ENCODE results near the gene SMIM41. TPM values are rescaled to one million over a fixed set of nuclear protein-coding genes. Genes with fewer than 3 reads are reported as not detected.

The SMIM41 gene
- total and polyA plus RNA-seq, 3 experiments from 2014 or later: not detected

DNA sequence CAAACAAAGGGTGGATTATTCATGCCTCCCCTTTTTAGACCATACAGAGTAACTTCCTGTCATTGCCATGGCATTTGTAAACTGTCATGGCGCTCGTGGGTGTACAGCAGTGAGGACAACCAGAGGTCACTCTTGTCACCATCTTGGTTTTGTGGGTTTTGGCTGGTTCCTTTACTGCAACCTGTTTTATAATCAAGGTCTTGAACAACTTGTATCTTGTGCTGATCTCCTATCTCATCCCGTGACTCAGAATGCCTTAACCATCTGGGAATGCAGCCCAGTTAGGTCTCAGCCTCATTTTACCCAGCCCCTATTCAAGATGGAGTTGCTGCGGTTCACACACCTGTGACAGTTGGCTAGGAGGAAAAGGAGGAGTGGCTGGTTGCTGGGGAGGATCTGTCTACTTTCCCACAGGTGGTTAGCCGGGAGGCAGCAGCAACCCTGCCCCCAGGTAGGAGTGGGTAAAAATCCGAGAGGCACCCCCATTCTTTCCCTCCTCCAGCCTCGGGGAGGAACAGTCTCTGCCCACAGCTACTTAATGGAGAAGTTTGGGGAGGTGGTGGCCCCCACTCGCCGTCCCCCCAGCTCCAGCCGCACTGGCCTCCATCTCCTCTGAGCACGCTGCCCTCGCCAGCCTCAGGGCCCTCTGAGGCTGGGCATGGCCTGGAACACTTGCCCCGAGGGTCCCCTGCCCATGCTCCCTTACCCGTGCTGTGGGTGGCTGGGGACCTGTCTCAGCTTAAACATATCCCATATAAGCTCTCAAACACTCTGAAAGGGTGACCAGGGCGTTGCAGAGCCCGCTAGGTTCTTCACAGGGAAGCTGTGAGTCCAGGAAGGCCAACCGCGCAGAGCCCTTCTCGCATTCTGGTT, 41.7 kb downstream of the SMIM41 start:
- Mint-ChIP-seq H3K36me3 (no peaks in the 10 kb centered on the region), H3K4me1 (peaks cover 8 to 21% (median 9%) of the 10 kb centered on the region in 3 donors), H3K4me3 (peak overlapping the region in 1 of 7 donors; percentile 4), H3K27me3 (peaks cover 13 to 48% of the 10 kb centered on the region in 2 donors), H3K9me3 (no peaks in the 10 kb centered on the region), H3K27ac (peak overlapping the region in 1 of 8 donors; percentile 11)
- CTCF ChIA-PET: interaction anchor here (1.0 to 3.5 kb wide), 7 partner anchors 11 to 117 kb away, joined by 3 to 26 read pairs (median 4); no protein-coding TSS in a partner anchor
- H3K27me3 ChIP-seq (ENCODE audit: insufficient read depth, low read length, poor library complexity, severe bottlenecking): no peaks in the 10 kb centered on the region
- no peaks in the 10 kb centered on the region for H3K9me3 ChIP-seq (ENCODE audit: low read length)
- POLR2A ChIA-PET: no interaction called here
- no peak overlapping the region for H3K4me3 ChIP-seq (ENCODE audit: low read length)
- H3K36me3 ChIP-seq (ENCODE audit: insufficient read depth, low read length): no peaks in the 10 kb centered on the region
- no peaks in the 10 kb centered on the region for H3K4me1 ChIP-seq (ENCODE audit: insufficient read depth, low read length)
- DNase-seq: no peak
- H3K27ac ChIP-seq (ENCODE audit: low read depth, low read length): no peak overlapping the region

DNA sequence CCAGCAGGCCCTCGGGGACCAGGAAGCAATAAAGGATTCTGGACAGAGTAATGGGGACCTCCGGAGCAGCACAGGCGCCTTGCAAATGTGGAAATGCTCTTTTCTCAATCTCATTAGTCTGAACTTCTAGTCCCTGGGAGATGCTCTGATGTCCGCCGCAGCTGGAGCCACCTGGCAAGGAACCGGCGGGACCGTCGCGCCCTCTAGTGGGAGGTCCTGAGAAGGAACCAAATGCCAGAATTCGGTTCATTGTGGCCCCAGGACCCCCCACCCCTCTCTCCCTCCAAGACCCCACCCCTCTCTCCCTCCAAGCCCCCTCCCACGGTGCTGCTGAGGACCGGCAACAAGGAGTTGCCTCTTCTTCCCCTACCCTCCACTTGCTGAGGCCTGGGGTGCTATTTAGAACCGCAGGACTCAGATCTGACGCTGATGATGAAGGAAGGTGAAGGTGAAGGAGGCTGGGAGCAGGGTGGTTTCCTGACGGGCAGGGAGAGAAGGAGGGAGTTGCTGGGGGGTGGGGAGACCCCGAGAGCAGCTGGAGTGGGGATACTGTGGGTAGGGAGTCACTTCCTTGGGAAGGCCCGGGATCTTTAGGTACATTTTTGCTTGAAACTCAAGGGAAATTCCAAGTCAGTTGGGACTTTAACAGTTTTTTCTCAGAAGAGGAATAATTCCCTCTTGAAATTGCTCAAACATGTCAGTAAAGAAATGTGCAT, 42.5 kb downstream of the SMIM41 start:
- no peaks in the 10 kb centered on the region for H3K27me3 ChIP-seq (ENCODE audit: insufficient read depth, low read length, poor library complexity, severe bottlenecking)
- peak; percentile 18 to 68 (median 38) for DNase-seq
- Mint-ChIP-seq H3K4me1 (peaks cover 2 to 13% (median 4%) of the 10 kb centered on the region in 3 donors), H3K4me3 (peak overlapping the region in 1 of 7 donors; percentile 4), H3K27me3 (peaks cover 13 to 56% of the 10 kb centered on the region in 2 donors), H3K36me3 (no peaks in the 10 kb centered on the region), H3K27ac (peak overlapping the region in 1 of 8 donors; percentile 11), H3K9me3 (no peaks in the 10 kb centered on the region)
- H3K9me3 ChIP-seq (ENCODE audit: low read length): no peaks in the 10 kb centered on the region
- no peak overlapping the region for H3K27ac ChIP-seq (ENCODE audit: low read depth, low read length)
- H3K4me1 ChIP-seq (ENCODE audit: insufficient read depth, low read length): no peaks in the 10 kb centered on the region
- no peak overlapping the region for H3K4me3 ChIP-seq (ENCODE audit: low read length)
- H3K36me3 ChIP-seq (ENCODE audit: insufficient read depth, low read length): no peaks in the 10 kb centered on the region
- POLR2A ChIA-PET: no interaction called here
- CTCF ChIA-PET: interaction anchor here (1.0 to 3.5 kb wide), 7 partner anchors 10 to 758 kb away, joined by 3 to 26 read pairs (median 3); no protein-coding TSS in a partner anchor

GRCh38 chr12:52122540-52122871, 43.0 kb downstream of the SMIM41 start:
- H3K27ac ChIP-seq (ENCODE audit: low read depth, low read length): no peak overlapping the region
- Mint-ChIP-seq H3K4me1 (peaks cover 0 to 12% (median 3%) of the 10 kb centered on the region in 3 donors), H3K36me3 (no peaks in the 10 kb centered on the region), H3K9me3 (no peaks in the 10 kb centered on the region), H3K27ac (no peak overlapping the region), H3K4me3 (no peak overlapping the region), H3K27me3 (peaks cover 13 to 62% of the 10 kb centered on the region in 2 donors)
- no peak overlapping the region for H3K4me3 ChIP-seq (ENCODE audit: low read length)
- ChIA-PET CTCF (interaction anchor here (1.6 to 3.5 kb wide), 4 partner anchors 10 to 758 kb away, joined by 3 to 26 read pairs (median 3); no protein-coding TSS in a partner anchor), POLR2A (no interaction called here)
- no peaks in the 10 kb centered on the region for H3K9me3 ChIP-seq (ENCODE audit: low read length)
- H3K4me1 ChIP-seq (ENCODE audit: insufficient read depth, low read length): no peaks in the 10 kb centered on the region
- peaks cover 2% of the 10 kb centered on the region for H3K27me3 ChIP-seq (ENCODE audit: insufficient read depth, low read length, poor library complexity, severe bottlenecking)
- no peaks in the 10 kb centered on the region for H3K36me3 ChIP-seq (ENCODE audit: insufficient read depth, low read length)
- DNase-seq: no peak

DNA sequence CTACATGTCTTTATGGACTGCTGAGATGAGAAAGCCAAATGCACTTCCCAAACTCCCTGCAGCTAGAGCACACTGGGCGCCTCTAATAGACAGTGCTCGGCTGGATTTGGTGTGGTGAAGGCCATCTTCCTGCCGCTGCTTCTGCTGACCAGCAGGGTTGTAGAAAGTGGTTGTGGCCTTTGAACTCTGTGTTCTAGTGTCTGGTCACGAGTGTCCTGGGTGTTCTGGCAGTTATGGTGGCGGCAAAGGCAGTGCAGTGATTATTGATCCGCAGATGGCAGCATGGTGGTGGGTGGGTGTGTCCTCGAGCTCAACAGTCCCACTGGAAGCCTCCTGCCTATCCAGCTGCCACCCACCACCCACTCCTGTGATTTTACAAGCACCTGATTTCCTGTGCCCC, 43.4 kb downstream of the SMIM41 start:
- H3K4me1 ChIP-seq (ENCODE audit: insufficient read depth, low read length): no peaks in the 10 kb centered on the region
- H3K27ac ChIP-seq (ENCODE audit: low read depth, low read length): no peak overlapping the region
- H3K27me3 Mint-ChIP-seq: peaks cover 13 to 64% of the 10 kb centered on the region in 2 donors
- no peaks in the 10 kb centered on the region for H3K36me3 Mint-ChIP-seq
- H3K4me3 ChIP-seq (ENCODE audit: low read length): no peak overlapping the region
- H3K4me1 Mint-ChIP-seq: peaks cover 0 to 12% (median 3%) of the 10 kb centered on the region in 3 donors
- POLR2A ChIA-PET: no interaction called here
- H3K4me3 Mint-ChIP-seq: no peak overlapping the region
- H3K27ac Mint-ChIP-seq: no peak overlapping the region
- CTCF ChIA-PET: interaction anchor here (1.6 to 3.5 kb wide), 3 partner anchors 35 to 757 kb away, joined by 3 to 26 read pairs (median 3); no protein-coding TSS in a partner anchor
- no peak for DNase-seq
- no peaks in the 10 kb centered on the region for H3K9me3 ChIP-seq (ENCODE audit: low read length)
- H3K9me3 Mint-ChIP-seq: no peaks in the 10 kb centered on the region
- H3K36me3 ChIP-seq (ENCODE audit: insufficient read depth, low read length): no peaks in the 10 kb centered on the region
- H3K27me3 ChIP-seq (ENCODE audit: insufficient read depth, low read length, poor library complexity, severe bottlenecking): peaks cover 4% of the 10 kb centered on the region

- Mint-ChIP-seq H3K36me3 (no peaks in the 10 kb centered on the region), H3K4me1 (peaks cover 0 to 12% (median 3%) of the 10 kb centered on the region in 3 donors), H3K27ac (no peak overlapping the region), H3K9me3 (no peaks in the 10 kb centered on the region), H3K4me3 (no peak overlapping the region), H3K27me3 (peaks cover 10 to 67% of the 10 kb centered on the region in 2 donors)
- no peak for DNase-seq
- Histone ChIP-seq H3K27ac (ENCODE audit: low read depth, low read length) (no peak overlapping the region), H3K27me3 (ENCODE audit: insufficient read depth, low read length, poor library complexity, severe bottlenecking) (peaks cover 4% of the 10 kb centered on the region), H3K36me3 (ENCODE audit: insufficient read depth, low read length) (no peaks in the 10 kb centered on the region), H3K9me3 (ENCODE audit: low read length) (no peaks in the 10 kb centered on the region), H3K4me3 (ENCODE audit: low read length) (no peak overlapping the region), H3K4me1 (ENCODE audit: insufficient read depth, low read length) (no peaks in the 10 kb centered on the region)
- POLR2A ChIA-PET: no interaction called here
- CTCF ChIA-PET: interaction anchor here (0.9 to 3.5 kb wide), 4 partner anchors 34 to 757 kb away, joined by 3 to 26 read pairs (median 3); no protein-coding TSS in a partner anchor
Measured at GRCh38 chr12:52123487-52124186, 44.1 kb downstream of the SMIM41 start.

DNA sequence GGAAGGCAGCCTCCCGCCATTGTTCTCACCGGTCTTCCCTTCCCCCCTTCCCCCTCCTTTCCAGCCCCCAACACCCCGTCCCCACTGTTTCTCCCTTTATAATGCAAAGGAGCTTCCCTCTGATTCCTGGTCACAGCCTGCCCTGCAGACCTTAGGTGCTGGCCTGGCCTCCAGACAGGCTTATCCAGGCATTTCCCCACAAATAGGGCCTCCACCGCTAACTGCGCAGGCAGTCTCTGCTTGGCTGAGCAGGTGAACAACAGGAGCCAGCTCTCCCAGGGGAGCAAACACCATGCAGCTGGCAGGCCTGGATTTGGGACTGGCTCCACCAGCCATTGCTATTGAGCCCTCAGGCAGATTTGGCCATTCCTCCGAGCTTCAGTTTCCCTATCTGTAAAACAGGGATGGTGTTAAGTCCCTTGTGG, 46.0 kb downstream of the SMIM41 start:
- Histone ChIP-seq H3K4me1 (ENCODE audit: insufficient read depth, low read length) (no peaks in the 10 kb centered on the region), H3K27me3 (ENCODE audit: insufficient read depth, low read length, poor library complexity, severe bottlenecking) (peaks cover 4% of the 10 kb centered on the region), H3K27ac (ENCODE audit: low read depth, low read length) (no peak overlapping the region), H3K9me3 (ENCODE audit: low read length) (no peaks in the 10 kb centered on the region), H3K4me3 (ENCODE audit: low read length) (no peak overlapping the region), H3K36me3 (ENCODE audit: insufficient read depth, low read length) (no peaks in the 10 kb centered on the region)
- H3K4me3 Mint-ChIP-seq: no peak overlapping the region
- H3K36me3 Mint-ChIP-seq: no peaks in the 10 kb centered on the region
- H3K27ac Mint-ChIP-seq: no peak overlapping the region
- DNase-seq: no peak
- peaks cover 0 to 4% (median 3%) of the 10 kb centered on the region in 3 donors for H3K4me1 Mint-ChIP-seq
- POLR2A ChIA-PET: no interaction called here
- H3K9me3 Mint-ChIP-seq: no peaks in the 10 kb centered on the region
- CTCF ChIA-PET: interaction anchor here (0.9 kb wide), 1 partner anchor 9 kb away, joined by 3 read pairs; no protein-coding TSS in a partner anchor
- H3K27me3 Mint-ChIP-seq: peaks cover 10 to 61% of the 10 kb centered on the region in 2 donors

GRCh38 chr12:52126050-52126604, 46.6 kb downstream of the SMIM41 start:
- H3K27ac ChIP-seq (ENCODE audit: low read depth, low read length): no peak overlapping the region
- Mint-ChIP-seq H3K9me3 (no peaks in the 10 kb centered on the region), H3K4me3 (no peak overlapping the region), H3K27ac (no peak overlapping the region), H3K4me1 (peaks cover 0 to 4% (median 3%) of the 10 kb centered on the region in 3 donors), H3K36me3 (no peaks in the 10 kb centered on the region), H3K27me3 (peaks cover 11 to 55% of the 10 kb centered on the region in 2 donors)
- DNase-seq: peak in 1 of 5 donors; percentile 28
- ChIA-PET POLR2A (no interaction called here), CTCF (no interaction called here)
- H3K27me3 ChIP-seq (ENCODE audit: insufficient read depth, low read length, poor library complexity, severe bottlenecking): peaks cover 4% of the 10 kb centered on the region
- no peaks in the 10 kb centered on the region for H3K9me3 ChIP-seq (ENCODE audit: low read length)
- no peaks in the 10 kb centered on the region for H3K36me3 ChIP-seq (ENCODE audit: insufficient read depth, low read length)
- H3K4me3 ChIP-seq (ENCODE audit: low read length): no peak overlapping the region
- no peaks in the 10 kb centered on the region for H3K4me1 ChIP-seq (ENCODE audit: insufficient read depth, low read length)
